ENCODE data around the gene TFDP1.

Gene TFDP1

DNA sequence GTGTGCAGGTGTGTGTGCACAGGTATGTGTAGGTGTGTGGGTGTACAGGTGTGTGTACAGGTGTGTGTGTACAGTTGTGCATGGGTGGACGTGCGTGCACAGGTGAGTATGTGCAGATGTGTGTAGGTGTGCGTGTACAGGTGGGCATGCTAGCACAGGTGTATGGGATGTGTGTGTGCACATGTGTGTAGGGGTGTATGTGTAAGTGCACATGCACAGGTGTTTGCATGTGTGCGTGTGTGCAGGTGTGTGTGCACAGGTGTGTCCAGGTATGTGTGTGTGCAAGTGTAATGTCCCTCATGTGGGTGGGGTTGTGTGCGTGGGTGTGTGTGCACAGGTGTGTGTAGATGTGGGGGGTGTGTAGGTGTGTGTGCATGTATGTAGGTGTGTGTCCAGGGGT, 27.5 kb upstream of the TFDP1 start:
- TF ChIP-seq NFIC (IDR thresholded peaks at IDR 0.05): no peak
- no peak for TF ChIP-seq YY1 (IDR thresholded peaks at IDR 0.05; ENCODE audit: low read depth)
- no peak for TF ChIP-seq TEAD4 (IDR thresholded peaks at IDR 0.05)
- no peak for TF ChIP-seq TCF12 (IDR thresholded peaks at IDR 0.05; ENCODE audit: low read depth)
- TF ChIP-seq EP300 (IDR thresholded peaks at IDR 0.05; ENCODE audit: borderline replicate concordance): no peak
- TF ChIP-seq, protein P1, sequence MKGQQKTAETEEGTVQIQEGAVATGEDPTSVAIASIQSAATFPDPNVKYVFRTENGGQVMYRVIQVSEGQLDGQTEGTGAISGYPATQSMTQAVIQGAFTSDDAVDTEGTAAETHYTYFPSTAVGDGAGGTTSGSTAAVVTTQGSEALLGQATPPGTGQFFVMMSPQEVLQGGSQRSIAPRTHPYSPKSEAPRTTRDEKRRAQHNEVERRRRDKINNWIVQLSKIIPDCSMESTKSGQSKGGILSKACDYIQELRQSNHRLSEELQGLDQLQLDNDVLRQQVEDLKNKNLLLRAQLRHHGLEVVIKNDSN (IDR thresholded peaks at IDR 0.05): no peak
- no peak for TF ChIP-seq RAD21 (IDR thresholded peaks at IDR 0.05; ENCODE audit: low read depth)
- TF ChIP-seq TAF1 (IDR thresholded peaks at IDR 0.05; ENCODE audit: low read depth): no peak

DNA sequence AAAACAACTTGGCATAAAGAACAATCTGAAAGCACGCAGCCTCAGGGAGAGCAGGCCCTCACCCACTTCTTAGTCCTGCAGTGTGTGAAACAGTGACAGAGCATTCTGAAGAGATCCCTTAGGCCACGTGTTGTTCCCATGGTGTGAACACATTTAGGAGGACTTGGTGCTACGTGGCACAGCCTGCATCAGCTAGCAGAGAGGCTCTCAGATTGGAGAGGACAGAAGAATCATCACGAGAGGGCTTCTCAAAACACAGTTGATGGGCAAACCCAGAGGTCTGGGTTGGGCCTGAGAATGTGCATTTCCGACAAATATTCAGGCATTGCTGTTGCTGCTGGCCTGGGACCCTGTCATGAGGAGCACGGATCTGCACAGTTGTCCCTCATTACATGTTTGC, 26.1 kb upstream of the TFDP1 start:
- TF ChIP-seq, protein P2, sequence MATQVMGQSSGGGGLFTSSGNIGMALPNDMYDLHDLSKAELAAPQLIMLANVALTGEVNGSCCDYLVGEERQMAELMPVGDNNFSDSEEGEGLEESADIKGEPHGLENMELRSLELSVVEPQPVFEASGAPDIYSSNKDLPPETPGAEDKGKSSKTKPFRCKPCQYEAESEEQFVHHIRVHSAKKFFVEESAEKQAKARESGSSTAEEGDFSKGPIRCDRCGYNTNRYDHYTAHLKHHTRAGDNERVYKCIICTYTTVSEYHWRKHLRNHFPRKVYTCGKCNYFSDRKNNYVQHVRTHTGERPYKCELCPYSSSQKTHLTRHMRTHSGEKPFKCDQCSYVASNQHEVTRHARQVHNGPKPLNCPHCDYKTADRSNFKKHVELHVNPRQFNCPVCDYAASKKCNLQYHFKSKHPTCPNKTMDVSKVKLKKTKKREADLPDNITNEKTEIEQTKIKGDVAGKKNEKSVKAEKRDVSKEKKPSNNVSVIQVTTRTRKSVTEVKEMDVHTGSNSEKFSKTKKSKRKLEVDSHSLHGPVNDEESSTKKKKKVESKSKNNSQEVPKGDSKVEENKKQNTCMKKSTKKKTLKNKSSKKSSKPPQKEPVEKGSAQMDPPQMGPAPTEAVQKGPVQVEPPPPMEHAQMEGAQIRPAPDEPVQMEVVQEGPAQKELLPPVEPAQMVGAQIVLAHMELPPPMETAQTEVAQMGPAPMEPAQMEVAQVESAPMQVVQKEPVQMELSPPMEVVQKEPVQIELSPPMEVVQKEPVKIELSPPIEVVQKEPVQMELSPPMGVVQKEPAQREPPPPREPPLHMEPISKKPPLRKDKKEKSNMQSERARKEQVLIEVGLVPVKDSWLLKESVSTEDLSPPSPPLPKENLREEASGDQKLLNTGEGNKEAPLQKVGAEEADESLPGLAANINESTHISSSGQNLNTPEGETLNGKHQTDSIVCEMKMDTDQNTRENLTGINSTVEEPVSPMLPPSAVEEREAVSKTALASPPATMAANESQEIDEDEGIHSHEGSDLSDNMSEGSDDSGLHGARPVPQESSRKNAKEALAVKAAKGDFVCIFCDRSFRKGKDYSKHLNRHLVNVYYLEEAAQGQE (IDR thresholded peaks at IDR 0.05; ENCODE audit: low read depth): no peak
- no peak for TF ChIP-seq TAF1 (IDR thresholded peaks at IDR 0.05; ENCODE audit: low read depth)
- TF ChIP-seq RAD21 (IDR thresholded peaks at IDR 0.05; ENCODE audit: low read depth): no peak
- TF ChIP-seq NFIC (IDR thresholded peaks at IDR 0.05): no peak
- no peak for TF ChIP-seq FOXM1 (IDR thresholded peaks at IDR 0.05; ENCODE audit: borderline replicate concordance, low read depth)
- TF ChIP-seq EP300 (IDR thresholded peaks at IDR 0.05; ENCODE audit: borderline replicate concordance): no peak
- no peak for TF ChIP-seq ZBTB7A (IDR thresholded peaks at IDR 0.05; ENCODE audit: low read depth)
- no peak for TF ChIP-seq EGR1 (IDR thresholded peaks at IDR 0.05)
- TF ChIP-seq, protein P3, sequence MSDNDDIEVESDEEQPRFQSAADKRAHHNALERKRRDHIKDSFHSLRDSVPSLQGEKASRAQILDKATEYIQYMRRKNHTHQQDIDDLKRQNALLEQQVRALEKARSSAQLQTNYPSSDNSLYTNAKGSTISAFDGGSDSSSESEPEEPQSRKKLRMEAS (IDR thresholded peaks at IDR 0.05): no peak
- no peak for TF ChIP-seq CREB1 (IDR thresholded peaks at IDR 0.05; ENCODE audit: low read depth)
- TF ChIP-seq TCF12 (IDR thresholded peaks at IDR 0.05; ENCODE audit: low read depth): no peak
- TF ChIP-seq, protein P1 (IDR thresholded peaks at IDR 0.05): no peak
- TF ChIP-seq CEBPB (IDR thresholded peaks at IDR 0.05): no peak
- TF ChIP-seq TEAD4 (IDR thresholded peaks at IDR 0.05): no peak
- TF ChIP-seq YY1 (IDR thresholded peaks at IDR 0.05; ENCODE audit: low read depth): no peak

DNA sequence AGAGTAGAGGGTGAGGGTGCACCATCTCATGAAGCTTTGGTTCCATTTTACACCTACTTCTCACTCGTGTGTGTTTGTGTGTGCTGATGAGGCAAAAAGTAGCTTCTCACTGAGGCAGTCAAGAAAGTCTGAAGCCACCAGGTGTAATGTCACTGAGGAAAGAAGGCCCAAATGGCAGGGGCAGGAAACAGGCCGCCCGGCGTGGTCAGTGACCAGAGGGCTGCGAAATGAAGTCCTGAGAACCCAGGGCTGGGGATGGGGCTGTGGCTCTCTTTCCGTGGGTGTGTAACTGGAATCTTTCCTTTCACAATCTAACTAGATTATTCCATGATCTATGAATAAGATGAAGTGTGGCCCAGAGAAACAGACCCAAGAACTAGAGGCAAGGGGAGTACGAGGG, 25.5 kb upstream of the TFDP1 start:
- TF ChIP-seq EGR1 (IDR thresholded peaks at IDR 0.05) (no peak), YY1 (IDR thresholded peaks at IDR 0.05; ENCODE audit: low read depth) (no peak), NFIC (IDR thresholded peaks at IDR 0.05) (no peak), TCF12 (IDR thresholded peaks at IDR 0.05; ENCODE audit: low read depth) (no peak), CREB1 (IDR thresholded peaks at IDR 0.05; ENCODE audit: low read depth) (no peak), TEAD4 (IDR thresholded peaks at IDR 0.05) (no peak), EP300 (IDR thresholded peaks at IDR 0.05; ENCODE audit: borderline replicate concordance) (no peak), RAD21 (IDR thresholded peaks at IDR 0.05; ENCODE audit: low read depth) (no peak), TAF1 (IDR thresholded peaks at IDR 0.05; ENCODE audit: low read depth) (no peak), ZBTB7A (IDR thresholded peaks at IDR 0.05; ENCODE audit: low read depth) (no peak), CEBPB (IDR thresholded peaks at IDR 0.05) (no peak), FOXM1 (IDR thresholded peaks at IDR 0.05; ENCODE audit: borderline replicate concordance, low read depth) (no peak)
- TF ChIP-seq, protein P2 (IDR thresholded peaks at IDR 0.05; ENCODE audit: low read depth): no peak
- TF ChIP-seq, protein P1 (IDR thresholded peaks at IDR 0.05): no peak
- TF ChIP-seq, protein P3 (IDR thresholded peaks at IDR 0.05): no peak

DNA sequence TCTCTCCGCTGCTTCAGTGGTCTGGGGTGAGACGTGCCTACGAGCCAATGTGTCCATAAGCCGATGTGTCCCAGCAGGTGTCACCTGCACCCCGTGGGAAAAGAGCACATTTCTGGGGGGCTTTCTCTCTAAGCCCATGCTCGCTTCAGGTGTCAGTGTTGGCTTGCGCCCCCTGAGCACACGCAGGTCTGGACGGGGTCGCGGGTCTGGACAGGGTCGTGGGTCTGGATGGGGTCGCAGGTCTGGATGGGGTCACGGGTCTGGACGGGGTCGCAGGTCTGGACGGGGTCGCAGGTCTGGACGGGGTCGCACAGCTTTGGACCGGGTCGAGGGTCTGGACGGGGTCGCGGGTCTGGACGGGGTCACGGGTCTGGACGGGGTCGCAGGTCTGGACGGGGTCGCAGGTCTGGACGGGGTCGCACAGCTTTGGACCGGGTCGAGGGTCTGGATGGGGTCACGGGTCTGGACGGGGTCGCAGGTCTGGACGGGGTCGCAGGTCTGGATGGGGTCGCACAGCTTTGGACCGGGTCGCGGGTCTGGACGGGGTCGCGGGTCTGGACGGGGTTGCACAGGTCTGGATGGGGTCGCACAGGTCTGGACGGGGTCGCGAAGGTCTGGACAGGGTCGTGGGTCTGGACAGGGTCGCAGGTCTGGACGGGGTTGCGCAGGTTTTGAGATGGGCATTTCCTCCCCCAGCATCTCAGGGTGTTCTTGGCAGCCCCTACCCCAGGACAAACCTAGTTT, 24.5 kb upstream of the TFDP1 start:
- TF ChIP-seq FOXM1 (IDR thresholded peaks at IDR 0.05; ENCODE audit: borderline replicate concordance, low read depth) (no peak), ZBTB7A (IDR thresholded peaks at IDR 0.05; ENCODE audit: low read depth) (no peak), NFIC (IDR thresholded peaks at IDR 0.05) (no peak), CREB1 (IDR thresholded peaks at IDR 0.05; ENCODE audit: low read depth) (no peak), TEAD4 (IDR thresholded peaks at IDR 0.05) (no peak), CEBPB (IDR thresholded peaks at IDR 0.05) (no peak), EP300 (IDR thresholded peaks at IDR 0.05; ENCODE audit: borderline replicate concordance) (no peak), YY1 (IDR thresholded peaks at IDR 0.05; ENCODE audit: low read depth) (no peak), TCF12 (IDR thresholded peaks at IDR 0.05; ENCODE audit: low read depth) (no peak), RAD21 (IDR thresholded peaks at IDR 0.05; ENCODE audit: low read depth) (no peak), EGR1 (IDR thresholded peaks at IDR 0.05) (no peak), TAF1 (IDR thresholded peaks at IDR 0.05; ENCODE audit: low read depth) (no peak)
- TF ChIP-seq, protein P2 (IDR thresholded peaks at IDR 0.05; ENCODE audit: low read depth): no peak
- TF ChIP-seq, protein P3 (IDR thresholded peaks at IDR 0.05): no peak
- TF ChIP-seq, protein P1 (IDR thresholded peaks at IDR 0.05): no peak
